ENCODE measurements around the gene IER2. TPM values are rescaled to one million over a fixed set of nuclear protein-coding genes. Genes with fewer than 3 reads are reported as not detected.
"Not testable (repeated sequence)": the region's sequence is repeated elsewhere in the genome, so short reads cannot be mapped to it uniquely, and the experiment has no call there.

IER2 gene
- total and polyA plus RNA-seq, 11 donors: 17.6 to 101 (median 29.1) TPM

DNA sequence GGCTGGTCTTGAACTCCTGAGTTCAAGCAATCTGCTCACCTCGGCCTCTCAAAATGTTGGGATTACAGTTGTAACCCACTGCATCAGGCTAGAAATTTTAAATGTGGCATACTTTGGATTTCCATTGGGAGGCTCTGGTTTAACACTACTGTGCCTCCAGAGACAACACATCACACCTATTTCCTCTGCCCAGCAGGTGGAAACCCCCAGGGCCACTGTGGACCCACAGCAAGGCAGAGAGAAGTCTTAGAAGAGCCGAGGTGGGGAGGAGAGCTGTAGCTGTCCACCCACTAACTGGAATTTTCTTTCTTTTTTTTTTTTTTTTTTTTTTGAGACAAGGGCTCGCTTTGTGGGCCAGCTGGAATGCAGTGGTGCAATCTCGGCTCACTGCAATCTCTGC is 39.4 kb downstream of the IER2 start:
- Histone ChIP-seq H3K4me1 (peaks cover 0 to 14% (median 0%) of the 10 kb centered on the region in 12 donors), H3K36me3 (no peaks in the 10 kb centered on the region), H3K27me3 (no peaks in the 10 kb centered on the region), H3K27ac (no peak overlapping the region), H3K4me3 (no peak overlapping the region), H3K9me3 (no peaks in the 10 kb centered on the region)
- DNase-seq: no peak
- TF ChIP-seq, protein P1, sequence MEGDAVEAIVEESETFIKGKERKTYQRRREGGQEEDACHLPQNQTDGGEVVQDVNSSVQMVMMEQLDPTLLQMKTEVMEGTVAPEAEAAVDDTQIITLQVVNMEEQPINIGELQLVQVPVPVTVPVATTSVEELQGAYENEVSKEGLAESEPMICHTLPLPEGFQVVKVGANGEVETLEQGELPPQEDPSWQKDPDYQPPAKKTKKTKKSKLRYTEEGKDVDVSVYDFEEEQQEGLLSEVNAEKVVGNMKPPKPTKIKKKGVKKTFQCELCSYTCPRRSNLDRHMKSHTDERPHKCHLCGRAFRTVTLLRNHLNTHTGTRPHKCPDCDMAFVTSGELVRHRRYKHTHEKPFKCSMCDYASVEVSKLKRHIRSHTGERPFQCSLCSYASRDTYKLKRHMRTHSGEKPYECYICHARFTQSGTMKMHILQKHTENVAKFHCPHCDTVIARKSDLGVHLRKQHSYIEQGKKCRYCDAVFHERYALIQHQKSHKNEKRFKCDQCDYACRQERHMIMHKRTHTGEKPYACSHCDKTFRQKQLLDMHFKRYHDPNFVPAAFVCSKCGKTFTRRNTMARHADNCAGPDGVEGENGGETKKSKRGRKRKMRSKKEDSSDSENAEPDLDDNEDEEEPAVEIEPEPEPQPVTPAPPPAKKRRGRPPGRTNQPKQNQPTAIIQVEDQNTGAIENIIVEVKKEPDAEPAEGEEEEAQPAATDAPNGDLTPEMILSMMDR (IDR thresholded peaks at IDR 0.05): no peak
- no peak for TF ChIP-seq POLR2A (IDR thresholded peaks at IDR 0.05)
- no peak for ATAC-seq
- intact Hi-C loops (cut with DNase I): no loop called here
- 88 to 89% (median 88%) methylated on average over 4 of the region's 4 CpGs for WGBS, 4 donors

DNA sequence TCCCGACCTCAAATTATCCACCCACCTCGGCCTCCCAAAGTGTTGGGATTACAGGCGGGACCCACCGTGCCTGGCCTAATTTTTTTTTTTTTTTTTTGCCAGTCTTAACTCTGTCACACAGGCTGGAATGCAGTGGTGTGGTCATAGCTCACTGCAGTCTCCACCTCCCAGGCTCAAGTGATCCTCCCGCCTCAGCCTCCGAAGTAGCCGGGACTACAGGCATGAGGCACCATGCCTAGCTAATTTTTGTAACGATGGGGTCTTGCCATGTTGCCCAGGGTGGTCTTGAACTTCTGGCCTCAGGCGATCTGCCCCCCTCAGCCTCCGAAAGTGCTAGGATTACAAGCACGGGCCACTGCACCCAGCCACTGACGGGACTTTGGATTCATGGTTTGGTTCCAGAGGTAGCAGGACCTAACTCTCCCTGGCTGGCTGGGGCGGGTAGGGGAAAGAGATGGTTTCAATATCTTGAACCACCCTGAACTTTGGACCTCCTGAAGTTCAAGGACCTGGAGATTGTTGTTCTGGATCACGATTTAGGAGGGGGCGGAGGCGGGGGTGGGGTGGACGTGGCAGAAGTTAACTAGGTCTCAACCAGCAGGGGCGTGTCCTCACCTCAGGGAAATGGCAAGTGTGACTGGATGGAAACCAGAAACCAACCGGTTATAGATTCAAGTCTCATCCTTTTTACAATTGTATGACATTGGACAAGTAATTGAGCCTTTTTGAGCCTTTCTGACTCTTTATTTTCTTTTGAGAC is 40.8 kb downstream of the IER2 start:
- 79 to 85% (median 81%) methylated on average over 19 of the region's 19 CpGs for WGBS, 4 donors
- no peak for TF ChIP-seq POLR2A (IDR thresholded peaks at IDR 0.05)
- TF ChIP-seq, protein P1 (IDR thresholded peaks at IDR 0.05): no peak
- no peaks in the 10 kb centered on the region for H3K9me3 ChIP-seq
- H3K4me3 ChIP-seq: no peak overlapping the region
- no peak for DNase-seq
- H3K27me3 ChIP-seq: no peaks in the 10 kb centered on the region
- peaks cover 0 to 18% (median 0%) of the 10 kb centered on the region in 12 donors for H3K4me1 ChIP-seq
- peak in 1 of 4 donors; percentile 12 for ATAC-seq
- H3K27ac ChIP-seq: no peak overlapping the region
- intact Hi-C loops (cut with DNase I): no loop called here
- no peaks in the 10 kb centered on the region for H3K36me3 ChIP-seq

DNA sequence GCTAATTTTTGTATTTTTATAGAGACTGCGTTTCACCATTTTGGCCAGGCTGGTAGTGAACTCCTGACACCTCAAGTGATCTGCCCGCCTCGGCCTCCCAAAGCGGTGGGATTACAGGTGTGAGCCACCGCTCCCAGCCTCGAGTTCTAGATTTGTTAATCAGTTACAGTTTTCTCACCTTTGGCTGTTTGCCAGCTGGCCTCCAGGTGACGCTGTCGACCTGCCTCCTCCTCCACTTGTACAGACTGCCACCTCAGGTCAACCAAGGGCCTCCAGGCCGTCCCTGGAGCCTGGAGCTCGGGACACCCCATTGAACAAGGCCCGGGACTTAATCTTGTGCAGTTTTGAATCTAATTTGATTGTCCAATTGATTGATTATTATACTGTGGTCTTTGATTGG is 45.5 kb downstream of the IER2 start:
- Histone ChIP-seq H3K9me3 (no peaks in the 10 kb centered on the region), H3K27ac (no peak overlapping the region), H3K36me3 (no peaks in the 10 kb centered on the region), H3K4me1 (peaks cover 0 to 18% (median 0%) of the 10 kb centered on the region in 12 donors), H3K4me3 (no peak overlapping the region), H3K27me3 (no peaks in the 10 kb centered on the region)
- WGBS, 4 donors: 71 to 79% (median 74%) methylated on average over 11 of the region's 11 CpGs
- ATAC-seq (no peak), DNase-seq (no peak)
- TF ChIP-seq, protein P1 (IDR thresholded peaks at IDR 0.05): peak in 1 of 12 donors; percentile 25
- TF ChIP-seq POLR2A (IDR thresholded peaks at IDR 0.05): no peak
- intact Hi-C loops (cut with DNase I): loop anchor here in 9 of 10 donors (2.0 to 5.0 kb wide), 3 partner anchors 62 to 67 kb away; no protein-coding TSS in a partner anchor

DNA sequence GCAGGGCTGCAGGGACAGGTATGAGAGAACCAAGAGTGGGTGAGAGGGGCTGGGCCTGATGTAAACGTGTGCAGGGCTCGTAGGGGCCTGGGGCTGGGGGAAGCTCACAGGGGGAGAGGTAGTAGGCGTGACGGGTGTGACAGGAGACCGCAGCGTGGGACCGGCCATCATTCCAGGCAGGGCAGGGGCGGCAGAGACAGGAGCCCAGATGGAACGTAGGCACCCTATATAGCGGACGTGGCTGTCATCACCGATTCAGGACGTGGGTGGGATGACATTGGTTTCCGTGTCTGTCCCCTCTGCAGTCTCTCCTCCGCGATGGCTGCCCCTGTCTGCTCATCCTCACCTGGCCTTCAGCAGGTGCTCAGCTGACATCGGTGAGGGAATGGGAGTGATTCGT is 48.4 kb downstream of the IER2 start:
- ATAC-seq: no peak

DNA sequence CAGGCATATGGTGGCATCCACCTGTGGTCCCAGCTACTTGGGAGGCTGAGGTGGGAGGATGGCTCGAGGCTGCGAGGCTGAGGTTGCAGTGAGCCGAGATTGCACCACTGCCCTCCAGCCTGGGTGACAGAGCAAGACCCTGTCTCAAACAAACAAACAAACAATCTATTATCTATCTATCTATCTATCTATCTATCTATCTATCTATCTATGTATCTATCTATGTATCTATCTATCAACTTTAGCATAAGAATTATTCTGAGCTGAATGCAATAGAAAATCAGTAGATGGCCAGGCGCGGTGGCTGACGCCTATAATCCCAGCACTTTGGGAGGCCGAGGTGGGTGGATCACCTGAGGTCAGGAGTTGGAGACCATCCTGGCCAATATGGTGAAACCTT is 51.9 kb downstream of the IER2 start:
- ATAC-seq; H3K27me3 ChIP-seq; H3K27ac ChIP-seq; H3K4me1 ChIP-seq; H3K36me3 ChIP-seq; H3K9me3 ChIP-seq; DNase-seq; H3K4me3 ChIP-seq; intact Hi-C loops (cut with DNase I): not testable (repeated sequence)
- WGBS, 4 donors: 95 to 99% (median 97%) methylated on average over 7 of the region's 7 CpGs

More for the DNA sequence above, 48.4 kb downstream of the IER2 start:
- Histone ChIP-seq H3K9me3 (no peaks in the 10 kb centered on the region), H3K27me3 (no peaks in the 10 kb centered on the region), H3K27ac (no peak overlapping the region), H3K36me3 (no peaks in the 10 kb centered on the region), H3K4me1 (peaks cover 0 to 13% (median 0%) of the 10 kb centered on the region in 12 donors), H3K4me3 (no peak overlapping the region)
- intact Hi-C loops (cut with DNase I): loop anchor here in 7 of 10 donors (5.0 kb wide), 2 partner anchors 59 to 64 kb away; no protein-coding TSS in a partner anchor
- WGBS, 4 donors: 71 to 79% (median 78%) methylated on average over 16 to 18 of the region's 18 CpGs
- DNase-seq: no peak
- TF ChIP-seq POLR2A (IDR thresholded peaks at IDR 0.05): no peak

Other genes starting within 250 kb of the IER2 start
- gene SYCE2, start 231.1 kb upstream of the IER2 start, total RNA-seq: under 1 TPM in 1 of 9 donors, not detected in 8; 0.24 TPM
- gene SYCE2, start 231.1 kb upstream of the IER2 start, polyA plus RNA-seq: under 1 TPM in 1 of 2 donors, not detected in 1; 0.06 TPM
- 10 to 100 TPM; 35.0 to 49.6 (median 40.6) TPM for gene FARSA, start 216.7 kb upstream of the IER2 start, total RNA-seq
- gene FARSA, start 216.7 kb upstream of the IER2 start, polyA plus RNA-seq: 100 to 1,000 TPM in 1 of 2 donors, 10 to 100 TPM in 1; 37.3 to 104 TPM
- 100 to 1,000 TPM; 231 to 816 (median 380) TPM for gene CALR, start 211.8 kb upstream of the IER2 start, total RNA-seq
- gene CALR, start 211.8 kb upstream of the IER2 start, polyA plus RNA-seq: 100 to 1,000 TPM; 227 to 771 TPM
- gene RAD23A, start 204.5 kb upstream of the IER2 start, total RNA-seq: 100 to 1,000 TPM; 130 to 272 (median 161) TPM
- 100 to 1,000 TPM; 186 to 212 TPM for gene RAD23A, start 204.5 kb upstream of the IER2 start, polyA plus RNA-seq
- gene GADD45GIP1, start 193.2 kb upstream of the IER2 start, total RNA-seq: 10 to 100 TPM; 17.2 to 63.6 (median 27.2) TPM
- gene GADD45GIP1, start 193.2 kb upstream of the IER2 start, polyA plus RNA-seq: 100 to 1,000 TPM in 1 of 2 donors, 10 to 100 TPM in 1; 64.9 to 119 TPM
- gene DAND5, start 180.8 kb upstream of the IER2 start, total RNA-seq: 10 to 100 TPM in 4 of 9 donors, 1 to 10 TPM in 5; 2.9 to 13.6 (median 9.0) TPM
- gene DAND5, start 180.8 kb upstream of the IER2 start, polyA plus RNA-seq: 1 to 10 TPM; 1.4 to 4.7 TPM
- 100 to 1,000 TPM in 8 of 9 donors, 10 to 100 TPM in 1; 81.4 to 147 (median 122) TPM for gene NFIX, start 154.9 kb upstream of the IER2 start, total RNA-seq
- gene NFIX, start 154.9 kb upstream of the IER2 start, polyA plus RNA-seq: 10 to 100 TPM; 42.1 to 55.2 TPM
- gene LYL1, start 47.6 kb upstream of the IER2 start, total RNA-seq: 10 to 100 TPM in 3 of 9 donors, 1 to 10 TPM in 6; 5.2 to 19.1 (median 8.3) TPM
- gene LYL1, start 47.6 kb upstream of the IER2 start, polyA plus RNA-seq: 1 to 10 TPM; 7.7 to 8.4 TPM
- gene TRMT1, start 33.7 kb upstream of the IER2 start, total RNA-seq: 10 to 100 TPM; 15.1 to 22.6 (median 16.2) TPM
- 10 to 100 TPM; 26.4 to 32.4 TPM for gene TRMT1, start 33.7 kb upstream of the IER2 start, polyA plus RNA-seq
- 10 to 100 TPM; 28.7 to 88.2 (median 41.8) TPM for gene NACC1, start 32.1 kb upstream of the IER2 start, total RNA-seq
- gene NACC1, start 32.1 kb upstream of the IER2 start, polyA plus RNA-seq: 10 to 100 TPM; 49.6 to 74.2 TPM
- gene STX10, start within 50 bp of the IER2 start, total RNA-seq: 10 to 100 TPM; 24.0 to 48.8 (median 35.8) TPM
- gene STX10, start within 50 bp of the IER2 start, polyA plus RNA-seq: 10 to 100 TPM; 52.5 to 64.7 TPM

All from heart left ventricle (tissue), 16 donors.